Tibial nerve (tissue), 4 donors: Measurements from ENCODE around the gene IL1RN. TPM values are rescaled to one million over a fixed set of nuclear protein-coding genes. Genes with fewer than 3 reads are reported as not detected.
A peak's percentile ranks its signal among the peaks of the same experiment; 100 is the strongest.

Experiments used
- DNase-seq, 2 donors: peaks; one replicate each; pipeline ENCODE4 v3.0.0-alpha.2; 2019; ENCODE audit warnings: low spot score in 2 of 2
- H3K27ac ChIP-seq, 4 donors: fragments of 200-600 bp; sonication (generic) in 3 of 4; one replicate each; pipeline ENCODE4 v1.5.1; 2017 to 2019; ENCODE audit warnings: mild to moderate bottlenecking in 1 of 4
- H3K27me3 ChIP-seq, 2 donors: fragments of 200-600 bp; sonication (generic) in 1 of 2; one replicate each; pipeline versions ENCODE4 v1.5.1 to v1.6.0; 2017 to 2019
- H3K36me3 ChIP-seq, 3 donors: fragments of 200-600 bp; sonication (generic); one replicate each; pipeline ENCODE4 v1.5.1; 2018 to 2019
- H3K4me1 ChIP-seq, 4 donors: fragments of 200-600 bp; sonication (generic) in 3 of 4; one replicate each; pipeline ENCODE4 v1.5.1; 2017 to 2019
- H3K4me3 ChIP-seq, 4 donors: fragments of 200-600 bp; sonication (generic) in 3 of 4; one replicate each; pipeline ENCODE4 v1.5.1; 2017 to 2019; ENCODE audit warnings: mild to moderate bottlenecking in 1 of 4, moderate library complexity in 1 of 4
- H3K9me3 ChIP-seq, 4 donors: fragments of 200-600 bp; sonication (generic) in 3 of 4; one replicate each; pipeline ENCODE4 v1.5.1; 2017 to 2019
- EP300 ChIP-seq, 2 donors: sonication (generic); formaldehyde crosslinking; IDR thresholded peaks; one replicate each; pipeline ENCODE4 v1.6.1; 2017; ENCODE audit warnings: antibody characterized with exemption in 2 of 2, mild to moderate bottlenecking in 1 of 2
- POLR2A ChIP-seq, 2 donors: fragments of 450-650 bp; IDR thresholded peaks; one replicate each; pipeline ENCODE4 v1.6.1; 2017; ENCODE audit warnings: antibody characterized with exemption in 2 of 2, mild to moderate bottlenecking in 2 of 2, moderate library complexity in 2 of 2
- WGBS, 2 donors: methylation state at CpG; one replicate each; pipeline ENCODE4 v1.1.5; 2018; 5-methylcytosine and 5-hydroxymethylcytosine counted together
- total RNA-seq, 4 donors: library from RNA; depleted of rRNA; stranded (reverse); fragments of >200 nt; gene quantifications; one replicate each; pipeline ENCODE4 v1.1.0, GENCODE V29; 2016
- TF ChIP-seq, protein P1 (sequence below), 5 experiments: fragments of 200-600 bp in 3 of 5; fragments of 450-650 bp in 2 of 5; sonication (generic) in 3 of 5; IDR thresholded peaks; one replicate each; pipeline ENCODE4 v1.5.1; 2016 to 2019; ENCODE audit warnings: antibody characterized with exemption in 5 of 5, mild to moderate bottlenecking in 3 of 5, moderate library complexity in 2 of 5

The IL1RN gene
- total RNA-seq, 4 donors from 2014 or later = 0.59 TPM; not detected in 3

GRCh38 chr2:113134717-113135116, 7.3 kb downstream of the IL1RN start:
- no peaks in the 10 kb centered on the region for H3K9me3 ChIP-seq
- no peaks in the 10 kb centered on the region for H3K36me3 ChIP-seq
- TF ChIP-seq, protein P1, sequence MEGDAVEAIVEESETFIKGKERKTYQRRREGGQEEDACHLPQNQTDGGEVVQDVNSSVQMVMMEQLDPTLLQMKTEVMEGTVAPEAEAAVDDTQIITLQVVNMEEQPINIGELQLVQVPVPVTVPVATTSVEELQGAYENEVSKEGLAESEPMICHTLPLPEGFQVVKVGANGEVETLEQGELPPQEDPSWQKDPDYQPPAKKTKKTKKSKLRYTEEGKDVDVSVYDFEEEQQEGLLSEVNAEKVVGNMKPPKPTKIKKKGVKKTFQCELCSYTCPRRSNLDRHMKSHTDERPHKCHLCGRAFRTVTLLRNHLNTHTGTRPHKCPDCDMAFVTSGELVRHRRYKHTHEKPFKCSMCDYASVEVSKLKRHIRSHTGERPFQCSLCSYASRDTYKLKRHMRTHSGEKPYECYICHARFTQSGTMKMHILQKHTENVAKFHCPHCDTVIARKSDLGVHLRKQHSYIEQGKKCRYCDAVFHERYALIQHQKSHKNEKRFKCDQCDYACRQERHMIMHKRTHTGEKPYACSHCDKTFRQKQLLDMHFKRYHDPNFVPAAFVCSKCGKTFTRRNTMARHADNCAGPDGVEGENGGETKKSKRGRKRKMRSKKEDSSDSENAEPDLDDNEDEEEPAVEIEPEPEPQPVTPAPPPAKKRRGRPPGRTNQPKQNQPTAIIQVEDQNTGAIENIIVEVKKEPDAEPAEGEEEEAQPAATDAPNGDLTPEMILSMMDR (IDR thresholded peaks at IDR 0.05) = no peak
- TF ChIP-seq EP300 (IDR thresholded peaks at IDR 0.05) (no peak), POLR2A (IDR thresholded peaks at IDR 0.05) (no peak)
- H3K27me3 ChIP-seq = no peaks in the 10 kb centered on the region
- no peak overlapping the region for H3K4me3 ChIP-seq
- H3K4me1 ChIP-seq = no peaks in the 10 kb centered on the region
- no peak overlapping the region for H3K27ac ChIP-seq
- no peak for DNase-seq

DNA sequence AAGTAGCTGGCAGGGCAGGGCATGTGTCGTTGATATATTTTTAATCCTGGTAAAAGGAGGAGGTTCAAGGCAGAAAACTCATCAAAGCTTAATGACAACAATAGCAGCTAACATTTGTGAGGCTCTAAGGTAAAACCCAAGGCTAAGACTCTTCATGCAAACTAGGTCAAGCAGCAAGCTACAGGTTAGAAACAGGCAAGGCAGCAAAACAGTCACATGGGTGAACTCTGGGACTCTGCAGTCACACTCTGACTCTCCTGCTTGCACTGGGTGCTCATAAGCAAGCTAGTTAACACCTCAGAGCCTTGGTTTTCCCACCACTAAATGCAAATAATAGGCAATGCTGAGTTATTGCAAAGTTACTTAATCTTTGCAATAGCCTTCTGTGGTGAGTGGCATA, 7.9 kb downstream of the IL1RN start:
- no peaks in the 10 kb centered on the region for H3K27me3 ChIP-seq
- no peaks in the 10 kb centered on the region for H3K4me1 ChIP-seq
- TF ChIP-seq, protein P1 (IDR thresholded peaks at IDR 0.05) = no peak
- TF ChIP-seq POLR2A (IDR thresholded peaks at IDR 0.05) = no peak
- TF ChIP-seq EP300 (IDR thresholded peaks at IDR 0.05) = no peak
- H3K36me3 ChIP-seq = no peaks in the 10 kb centered on the region
- no peak overlapping the region for H3K27ac ChIP-seq
- DNase-seq = no peak
- no peak overlapping the region for H3K4me3 ChIP-seq
- 83 to 97% methylated on average over 1 of the region's 1 CpG for WGBS, 2 donors
- no peaks in the 10 kb centered on the region for H3K9me3 ChIP-seq

DNA sequence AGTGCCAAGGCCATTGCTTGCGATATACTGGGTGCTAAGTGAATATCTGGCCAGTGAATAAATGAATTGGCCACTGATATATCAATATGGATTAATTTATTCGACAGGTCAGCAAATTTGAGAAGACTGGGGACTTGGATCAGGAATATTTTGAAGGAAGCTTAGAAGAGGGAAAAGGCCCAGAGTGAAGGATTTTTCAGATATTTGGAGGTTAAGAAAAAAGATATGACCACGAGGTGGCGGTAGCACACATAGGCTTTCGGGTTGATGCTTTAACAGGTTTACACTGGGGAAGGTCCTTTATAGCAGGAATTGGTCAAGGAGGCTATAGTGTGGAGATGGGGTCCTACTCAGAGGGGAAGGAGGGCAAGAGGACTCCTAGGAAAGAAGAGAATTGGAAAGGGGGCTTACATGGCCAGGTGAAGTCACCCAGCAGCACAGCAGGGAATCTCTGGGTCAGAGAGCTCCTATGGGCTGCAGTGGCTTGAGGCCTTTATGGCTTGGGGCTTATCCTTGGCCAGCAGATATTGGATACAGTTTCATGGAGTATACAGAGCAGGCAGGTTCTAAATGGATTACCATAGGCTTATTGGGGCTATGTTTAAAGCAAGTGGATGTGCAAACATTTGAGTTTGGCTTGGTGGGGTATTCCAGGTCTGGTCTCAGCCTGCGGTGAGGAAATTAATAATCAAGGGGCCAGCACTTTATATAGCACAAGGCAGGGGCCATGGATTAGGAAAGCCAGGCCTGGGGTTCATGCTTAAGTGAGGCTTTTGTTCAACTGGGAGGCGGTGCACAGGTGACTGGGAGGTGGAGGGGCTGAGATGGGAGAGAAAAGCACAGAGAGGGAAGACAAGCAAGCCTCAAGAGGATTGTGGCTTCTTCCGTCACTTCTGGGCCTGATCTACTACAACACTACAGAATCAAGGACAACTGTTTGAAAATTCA, 9.7 kb downstream of the IL1RN start:
- Histone ChIP-seq H3K4me1 (no peaks in the 10 kb centered on the region), H3K27me3 (no peaks in the 10 kb centered on the region), H3K4me3 (no peak overlapping the region), H3K27ac (no peak overlapping the region), H3K36me3 (no peaks in the 10 kb centered on the region), H3K9me3 (no peaks in the 10 kb centered on the region)
- 48 to 49% methylated on average over 8 of the region's 8 CpGs for WGBS, 2 donors
- TF ChIP-seq, protein P1 (IDR thresholded peaks at IDR 0.05) = peak; percentile 27 to 65 (median 55)
- TF ChIP-seq POLR2A (IDR thresholded peaks at IDR 0.05) (no peak), EP300 (IDR thresholded peaks at IDR 0.05) (no peak)
- DNase-seq = peak in 1 of 2 donors; percentile 67

- no peak overlapping the region for H3K4me3 ChIP-seq
- H3K27me3 ChIP-seq = no peaks in the 10 kb centered on the region
- H3K36me3 ChIP-seq = no peaks in the 10 kb centered on the region
- TF ChIP-seq POLR2A (IDR thresholded peaks at IDR 0.05) (no peak), EP300 (IDR thresholded peaks at IDR 0.05) (no peak)
- TF ChIP-seq, protein P1 (IDR thresholded peaks at IDR 0.05) = no peak
- DNase-seq = no peak
- H3K4me1 ChIP-seq = no peaks in the 10 kb centered on the region
- no peak overlapping the region for H3K27ac ChIP-seq
- H3K9me3 ChIP-seq = no peaks in the 10 kb centered on the region
- WGBS, 2 donors = 97 to 100% methylated on average over 1 of the region's 1 CpG
Measured at GRCh38 chr2:113137827-113138226, 10.4 kb downstream of the IL1RN start.
